ENCODE data around the gene SCUBE1. TPM values are rescaled to one million over a fixed set of nuclear protein-coding genes. Genes with fewer than 3 reads are reported as not detected.

The SCUBE1 gene
- total and polyA plus RNA-seq, 2 donors from 2014 or later, result 2.3 to 7.1 TPM

DNA sequence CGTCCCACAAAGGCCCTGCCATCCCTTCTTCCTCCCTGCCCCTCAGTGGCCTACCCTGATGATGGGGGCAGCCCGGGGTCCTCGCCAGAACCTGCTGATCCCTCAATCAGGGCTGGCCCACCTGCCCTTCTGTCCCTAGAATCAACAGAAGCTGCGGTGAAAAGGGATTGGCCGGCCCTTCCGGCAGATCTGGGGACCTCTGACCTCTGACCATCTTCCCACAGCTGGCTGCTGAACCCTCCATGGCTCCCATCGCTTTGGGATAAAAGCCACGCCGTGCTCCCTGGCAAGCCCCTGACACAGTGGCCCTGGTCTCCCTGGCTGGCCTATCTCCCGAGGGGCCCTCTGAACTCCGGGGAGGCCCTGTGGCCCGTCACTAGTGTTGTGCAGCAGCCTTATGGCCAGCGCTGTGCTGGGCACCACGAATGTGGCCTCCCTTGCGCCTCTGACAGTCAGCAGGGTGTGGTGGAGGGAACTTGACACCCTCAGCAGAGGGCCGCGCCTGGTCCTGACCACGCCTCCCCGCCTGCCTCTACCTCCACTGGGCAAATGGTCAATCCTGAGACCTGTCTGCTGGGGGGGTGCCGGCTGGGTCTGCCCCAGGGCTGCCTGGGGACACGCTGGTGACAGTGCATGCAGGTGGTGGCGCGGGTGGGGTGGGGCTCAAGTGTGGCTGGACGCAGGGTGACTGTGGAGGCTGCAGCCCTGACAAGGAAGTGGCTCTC is 98.2 kb downstream of the SCUBE1 start:
- DNase-seq, result no peak
- H3K27ac ChIP-seq (ENCODE audit: low read depth in 2 of 2, low read length in 2 of 2), result no peak overlapping the region
- TF ChIP-seq, protein P1, sequence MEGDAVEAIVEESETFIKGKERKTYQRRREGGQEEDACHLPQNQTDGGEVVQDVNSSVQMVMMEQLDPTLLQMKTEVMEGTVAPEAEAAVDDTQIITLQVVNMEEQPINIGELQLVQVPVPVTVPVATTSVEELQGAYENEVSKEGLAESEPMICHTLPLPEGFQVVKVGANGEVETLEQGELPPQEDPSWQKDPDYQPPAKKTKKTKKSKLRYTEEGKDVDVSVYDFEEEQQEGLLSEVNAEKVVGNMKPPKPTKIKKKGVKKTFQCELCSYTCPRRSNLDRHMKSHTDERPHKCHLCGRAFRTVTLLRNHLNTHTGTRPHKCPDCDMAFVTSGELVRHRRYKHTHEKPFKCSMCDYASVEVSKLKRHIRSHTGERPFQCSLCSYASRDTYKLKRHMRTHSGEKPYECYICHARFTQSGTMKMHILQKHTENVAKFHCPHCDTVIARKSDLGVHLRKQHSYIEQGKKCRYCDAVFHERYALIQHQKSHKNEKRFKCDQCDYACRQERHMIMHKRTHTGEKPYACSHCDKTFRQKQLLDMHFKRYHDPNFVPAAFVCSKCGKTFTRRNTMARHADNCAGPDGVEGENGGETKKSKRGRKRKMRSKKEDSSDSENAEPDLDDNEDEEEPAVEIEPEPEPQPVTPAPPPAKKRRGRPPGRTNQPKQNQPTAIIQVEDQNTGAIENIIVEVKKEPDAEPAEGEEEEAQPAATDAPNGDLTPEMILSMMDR (IDR thresholded peaks at IDR 0.05; ENCODE audit: borderline replicate concordance, extremely low read depth, insufficient read depth), result no peak
- no peak overlapping the region for H3K9ac ChIP-seq (ENCODE audit: low read length in 3 of 3)
- FAIRE-seq, result no peak
- H3K4me3 ChIP-seq (ENCODE audit: low read length in 3 of 3), result no peak overlapping the region
- no peaks in the 10 kb centered on the region for H3K4me1 ChIP-seq (ENCODE audit: control insufficient read depth in 2 of 3, insufficient read depth in 2 of 3, low read depth in 1 of 3, low read length in 3 of 3)
- intact Hi-C loops (cut with DNase I), result no loop called here
- no peaks in the 10 kb centered on the region for H3K9me3 ChIP-seq (ENCODE audit: control insufficient read depth in 2 of 3, insufficient read depth in 1 of 3, low read length in 3 of 3)
- H3K27me3 ChIP-seq (ENCODE audit: control insufficient read depth, insufficient read depth, low read length), result no peaks in the 10 kb centered on the region
- H3K36me3 ChIP-seq (ENCODE audit: control insufficient read depth in 2 of 3, insufficient read depth in 3 of 3, low read length in 3 of 3), result no peaks in the 10 kb centered on the region

DNA sequence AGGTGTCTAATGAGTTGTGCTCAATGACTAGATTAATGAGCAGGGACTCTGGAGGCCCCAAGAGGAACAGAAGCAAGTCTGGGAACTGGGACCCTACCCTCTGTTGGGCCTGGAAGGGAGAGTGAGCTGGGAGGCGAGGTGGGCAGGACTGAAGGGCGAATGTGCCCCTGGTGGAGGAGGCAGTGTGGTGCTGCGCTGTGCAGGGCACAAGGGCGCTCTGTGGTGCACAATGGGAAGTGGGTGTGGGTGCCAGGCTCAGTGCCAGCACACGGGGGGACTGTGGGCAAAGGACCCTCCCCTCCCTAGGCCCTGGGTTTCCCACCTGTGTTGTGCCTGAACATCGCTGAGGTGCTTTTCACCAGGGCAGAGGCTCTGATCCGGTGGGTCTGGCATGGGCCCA is 98.8 kb downstream of the SCUBE1 start:
- FAIRE-seq (no peak), DNase-seq (no peak)
- Histone ChIP-seq H3K27ac (ENCODE audit: low read depth in 2 of 2, low read length in 2 of 2) (no peak overlapping the region), H3K36me3 (ENCODE audit: control insufficient read depth in 2 of 3, insufficient read depth in 3 of 3, low read length in 3 of 3) (no peaks in the 10 kb centered on the region), H3K4me1 (ENCODE audit: control insufficient read depth in 2 of 3, insufficient read depth in 2 of 3, low read depth in 1 of 3, low read length in 3 of 3) (no peaks in the 10 kb centered on the region), H3K9me3 (ENCODE audit: control insufficient read depth in 2 of 3, insufficient read depth in 1 of 3, low read length in 3 of 3) (no peaks in the 10 kb centered on the region), H3K9ac (ENCODE audit: low read length in 3 of 3) (no peak overlapping the region), H3K27me3 (ENCODE audit: control insufficient read depth, insufficient read depth, low read length) (no peaks in the 10 kb centered on the region), H3K4me3 (ENCODE audit: low read length in 3 of 3) (no peak overlapping the region)
- TF ChIP-seq, protein P1 (IDR thresholded peaks at IDR 0.05; ENCODE audit: borderline replicate concordance, extremely low read depth, insufficient read depth), result no peak
- intact Hi-C loops (cut with DNase I), result no loop called here

DNA sequence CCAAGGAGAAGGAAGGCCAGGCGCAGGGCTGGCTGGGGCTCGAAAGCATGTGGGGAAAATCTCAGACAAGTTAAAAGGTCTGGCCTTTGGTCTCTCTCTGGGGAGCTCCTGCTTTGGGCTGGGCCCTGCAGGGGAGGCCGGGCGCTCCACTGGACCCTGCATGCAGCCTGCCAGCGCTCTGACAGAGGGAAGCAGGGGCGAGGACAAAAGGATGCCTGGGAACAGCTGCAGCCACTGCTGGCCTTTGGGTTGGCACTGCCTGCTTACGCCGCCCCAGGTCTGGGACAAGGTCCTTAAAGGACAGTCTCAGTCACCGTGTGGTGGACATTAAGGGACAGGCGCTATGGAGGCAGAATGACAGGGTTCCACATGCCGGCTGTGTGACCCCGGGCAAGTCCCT is 99.8 kb downstream of the SCUBE1 start:
- Histone ChIP-seq H3K4me1 (ENCODE audit: control insufficient read depth in 2 of 3, insufficient read depth in 2 of 3, low read depth in 1 of 3, low read length in 3 of 3) (no peaks in the 10 kb centered on the region), H3K4me3 (ENCODE audit: low read length in 3 of 3) (no peak overlapping the region), H3K9me3 (ENCODE audit: control insufficient read depth in 2 of 3, insufficient read depth in 1 of 3, low read length in 3 of 3) (no peaks in the 10 kb centered on the region), H3K9ac (ENCODE audit: low read length in 3 of 3) (no peak overlapping the region), H3K27ac (ENCODE audit: low read depth in 2 of 2, low read length in 2 of 2) (no peak overlapping the region), H3K27me3 (ENCODE audit: control insufficient read depth, insufficient read depth, low read length) (no peaks in the 10 kb centered on the region), H3K36me3 (ENCODE audit: control insufficient read depth in 2 of 3, insufficient read depth in 3 of 3, low read length in 3 of 3) (no peaks in the 10 kb centered on the region)
- no peak for DNase-seq
- intact Hi-C loops (cut with DNase I), result no loop called here
- FAIRE-seq, result no peak
- TF ChIP-seq, protein P1 (IDR thresholded peaks at IDR 0.05; ENCODE audit: borderline replicate concordance, extremely low read depth, insufficient read depth), result no peak

DNA sequence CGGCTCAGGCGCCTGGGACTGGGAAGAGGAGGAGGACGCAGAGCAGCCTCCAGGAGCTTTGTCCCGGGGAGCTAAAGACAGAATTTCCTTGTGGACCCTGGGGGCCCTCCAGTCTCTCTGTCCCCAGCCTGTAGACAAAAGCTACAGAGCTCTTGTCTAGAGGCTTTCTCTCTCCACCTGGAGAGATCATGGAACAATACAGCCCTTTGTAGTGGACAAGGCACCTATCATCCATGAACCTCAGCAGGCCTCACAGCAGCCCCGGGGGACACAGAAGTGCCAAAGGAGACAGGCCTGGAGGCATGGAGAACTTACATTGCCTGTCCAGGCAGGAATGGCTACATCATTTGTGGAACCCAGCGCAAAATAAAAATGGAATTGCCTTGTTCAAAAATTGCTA is 100.5 kb downstream of the SCUBE1 start:
- no peak for FAIRE-seq

More for the DNA sequence above, 100.5 kb downstream of the SCUBE1 start:
- no peak overlapping the region for H3K27ac ChIP-seq (ENCODE audit: low read depth in 2 of 2, low read length in 2 of 2)
- no peak overlapping the region for H3K9ac ChIP-seq (ENCODE audit: low read length in 3 of 3)
- H3K4me3 ChIP-seq (ENCODE audit: low read length in 3 of 3), result no peak overlapping the region
- no peaks in the 10 kb centered on the region for H3K36me3 ChIP-seq (ENCODE audit: control insufficient read depth in 2 of 3, insufficient read depth in 3 of 3, low read length in 3 of 3)
- H3K27me3 ChIP-seq (ENCODE audit: control insufficient read depth, insufficient read depth, low read length), result no peaks in the 10 kb centered on the region
- DNase-seq, result no peak
- TF ChIP-seq, protein P1 (IDR thresholded peaks at IDR 0.05; ENCODE audit: borderline replicate concordance, extremely low read depth, insufficient read depth), result no peak
- no peaks in the 10 kb centered on the region for H3K4me1 ChIP-seq (ENCODE audit: control insufficient read depth in 2 of 3, insufficient read depth in 2 of 3, low read depth in 1 of 3, low read length in 3 of 3)
- no peaks in the 10 kb centered on the region for H3K9me3 ChIP-seq (ENCODE audit: control insufficient read depth in 2 of 3, insufficient read depth in 1 of 3, low read length in 3 of 3)
- intact Hi-C loops (cut with DNase I), result no loop called here

Measured in kidney (tissue), 14 donors.